ENCODE results near the gene HEBP1.
"Not testable (repeated sequence)": the region's sequence is repeated elsewhere in the genome, so short reads cannot be mapped to it uniquely, and the experiment has no call there.

HEBP1 gene

DNA sequence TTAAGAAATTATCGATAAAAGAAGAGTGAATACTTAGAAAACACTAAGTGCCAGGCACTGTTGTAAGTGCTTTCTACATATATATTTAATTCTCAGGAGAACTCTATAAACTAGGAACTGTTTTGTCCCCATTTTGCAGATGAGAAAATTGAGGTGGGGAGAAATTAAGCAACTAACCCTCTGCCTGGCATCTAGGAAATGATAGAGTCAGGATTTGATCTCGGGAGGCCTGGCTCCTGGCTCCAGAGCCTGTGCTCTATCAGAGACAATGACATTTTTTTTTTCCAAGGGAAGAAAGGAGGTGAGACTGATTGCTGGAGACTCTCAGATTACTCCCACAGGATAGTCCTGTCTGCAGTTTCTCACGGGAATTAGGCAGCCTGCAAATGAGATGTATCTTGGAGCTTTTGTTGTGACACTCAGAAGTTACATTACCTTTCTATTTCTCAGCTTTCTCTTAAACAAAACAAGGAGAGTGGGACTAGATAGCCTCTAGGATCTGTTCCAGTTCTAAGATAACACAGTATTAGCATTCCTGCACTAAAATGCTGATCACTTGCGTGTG is 42.7 kb upstream of the HEBP1 start:
- H3K27ac ChIP-seq: no peak overlapping the region
- ChIA-PET CTCF (no interaction called here), POLR2A (ENCODE audit: low non-redundant PET) (no interaction called here)
- TF ChIP-seq, protein P1, sequence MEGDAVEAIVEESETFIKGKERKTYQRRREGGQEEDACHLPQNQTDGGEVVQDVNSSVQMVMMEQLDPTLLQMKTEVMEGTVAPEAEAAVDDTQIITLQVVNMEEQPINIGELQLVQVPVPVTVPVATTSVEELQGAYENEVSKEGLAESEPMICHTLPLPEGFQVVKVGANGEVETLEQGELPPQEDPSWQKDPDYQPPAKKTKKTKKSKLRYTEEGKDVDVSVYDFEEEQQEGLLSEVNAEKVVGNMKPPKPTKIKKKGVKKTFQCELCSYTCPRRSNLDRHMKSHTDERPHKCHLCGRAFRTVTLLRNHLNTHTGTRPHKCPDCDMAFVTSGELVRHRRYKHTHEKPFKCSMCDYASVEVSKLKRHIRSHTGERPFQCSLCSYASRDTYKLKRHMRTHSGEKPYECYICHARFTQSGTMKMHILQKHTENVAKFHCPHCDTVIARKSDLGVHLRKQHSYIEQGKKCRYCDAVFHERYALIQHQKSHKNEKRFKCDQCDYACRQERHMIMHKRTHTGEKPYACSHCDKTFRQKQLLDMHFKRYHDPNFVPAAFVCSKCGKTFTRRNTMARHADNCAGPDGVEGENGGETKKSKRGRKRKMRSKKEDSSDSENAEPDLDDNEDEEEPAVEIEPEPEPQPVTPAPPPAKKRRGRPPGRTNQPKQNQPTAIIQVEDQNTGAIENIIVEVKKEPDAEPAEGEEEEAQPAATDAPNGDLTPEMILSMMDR (conservative IDR thresholded peaks at IDR 0.05; ENCODE audit: low read depth): no peak
- no peak for DNase-seq (ENCODE audit: low spot score)

DNA sequence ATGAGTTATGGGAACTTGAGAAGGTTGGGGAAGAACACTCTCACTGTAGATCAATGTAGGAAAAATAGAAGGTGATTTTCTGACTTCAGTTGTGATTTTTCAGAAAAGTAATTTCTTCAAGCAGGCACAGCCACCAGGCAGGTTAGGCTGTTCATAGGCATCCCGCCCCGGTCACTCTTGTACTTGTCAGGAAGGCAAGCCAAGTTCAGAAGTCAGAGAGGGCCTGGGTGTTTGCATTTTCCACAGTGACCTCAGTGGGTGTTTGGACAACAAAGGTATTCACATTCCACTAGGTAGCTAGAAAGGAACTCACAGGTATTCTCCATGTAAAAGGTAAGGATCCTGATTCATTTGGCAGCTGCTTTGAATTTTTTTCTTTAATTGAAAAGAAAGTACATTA is 41.2 kb upstream of the HEBP1 start:
- POLR2A ChIA-PET (ENCODE audit: low non-redundant PET): no interaction called here

DNA sequence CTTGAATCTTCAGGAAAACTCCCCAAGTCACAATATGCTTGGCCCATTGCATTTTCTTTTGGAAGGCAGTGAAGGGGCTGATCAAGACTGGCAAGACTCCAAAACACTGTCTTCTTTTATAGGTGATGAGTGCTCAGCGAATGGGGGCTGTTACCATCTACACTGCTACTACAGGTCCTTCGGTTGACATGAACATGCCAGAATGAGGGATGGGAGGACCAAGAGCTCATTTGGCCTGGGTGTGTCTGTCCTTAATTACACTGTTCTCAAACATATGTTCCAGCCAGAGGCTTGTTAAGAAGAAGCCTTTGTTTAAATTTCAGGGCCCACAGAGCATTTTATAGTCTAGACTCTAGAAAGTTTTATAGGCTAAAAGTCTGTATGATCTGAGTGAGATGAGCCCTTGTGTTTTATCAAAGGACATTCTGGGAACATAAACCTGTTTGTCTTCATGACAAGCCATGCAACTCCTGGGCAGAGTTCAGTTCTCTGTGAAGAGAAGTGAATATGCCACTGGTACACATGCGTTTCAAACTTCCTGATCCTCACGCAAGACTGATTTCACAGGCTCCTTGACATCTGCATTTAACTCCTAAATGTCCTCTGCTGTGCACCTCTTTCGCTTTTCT is 39.4 kb upstream of the HEBP1 start:
- POLR2A ChIA-PET (ENCODE audit: low non-redundant PET): no interaction called here
- CTCF ChIA-PET: interaction anchor here (0.6 kb wide), 1 partner anchor 34 kb away, joined by 3 read pairs; no protein-coding TSS in a partner anchor
- no peak for DNase-seq (ENCODE audit: low spot score)
- TF ChIP-seq, protein P1 (conservative IDR thresholded peaks at IDR 0.05; ENCODE audit: low read depth): no peak
- H3K27ac ChIP-seq: no peak overlapping the region

More for the DNA sequence above, 41.2 kb upstream of the HEBP1 start:
- no peak overlapping the region for H3K27ac ChIP-seq
- CTCF ChIA-PET: no interaction called here
- TF ChIP-seq, protein P1 (conservative IDR thresholded peaks at IDR 0.05; ENCODE audit: low read depth): no peak
- no peak for DNase-seq (ENCODE audit: low spot score)

DNA sequence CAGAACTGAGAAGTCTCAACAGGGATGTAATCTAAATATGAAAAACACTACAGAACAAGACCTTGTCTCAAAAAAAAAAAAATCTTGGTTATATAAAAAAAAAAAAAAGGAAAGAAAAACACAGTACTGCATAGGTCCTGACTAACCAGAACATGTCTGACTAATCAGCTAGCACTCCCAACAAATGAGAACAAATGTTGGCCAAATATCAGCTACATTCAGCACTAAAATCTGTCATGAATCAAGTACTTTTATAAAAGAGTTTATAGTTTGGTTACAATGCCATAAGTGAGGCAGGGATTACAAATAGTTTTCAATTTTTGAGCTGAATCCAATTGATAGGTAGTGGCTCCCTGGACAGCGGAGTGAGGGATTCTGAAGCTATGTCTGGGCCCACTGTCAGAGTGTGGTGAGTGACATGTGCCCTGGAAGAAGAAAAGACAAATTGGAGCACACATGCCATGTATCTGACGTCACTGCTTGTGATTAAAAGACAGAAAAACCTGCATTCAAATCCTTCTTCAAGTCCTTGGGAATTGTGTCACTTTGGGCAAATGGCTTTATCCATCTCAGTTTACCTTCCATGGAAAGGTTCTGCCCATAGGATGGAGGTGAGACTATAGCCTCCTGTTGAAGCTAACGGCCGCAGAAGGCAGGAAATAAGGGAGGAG is 38.6 kb upstream of the HEBP1 start:
- no peak overlapping the region for H3K27ac ChIP-seq
- no peak for DNase-seq (ENCODE audit: low spot score)
- CTCF ChIA-PET: interaction anchor here (0.6 to 0.7 kb wide), 2 partner anchors 46 to 179 kb away, joined by 3 to 4 read pairs; no protein-coding TSS in a partner anchor
- TF ChIP-seq, protein P1 (conservative IDR thresholded peaks at IDR 0.05; ENCODE audit: low read depth): no peak
- POLR2A ChIA-PET (ENCODE audit: low non-redundant PET): no interaction called here

DNA sequence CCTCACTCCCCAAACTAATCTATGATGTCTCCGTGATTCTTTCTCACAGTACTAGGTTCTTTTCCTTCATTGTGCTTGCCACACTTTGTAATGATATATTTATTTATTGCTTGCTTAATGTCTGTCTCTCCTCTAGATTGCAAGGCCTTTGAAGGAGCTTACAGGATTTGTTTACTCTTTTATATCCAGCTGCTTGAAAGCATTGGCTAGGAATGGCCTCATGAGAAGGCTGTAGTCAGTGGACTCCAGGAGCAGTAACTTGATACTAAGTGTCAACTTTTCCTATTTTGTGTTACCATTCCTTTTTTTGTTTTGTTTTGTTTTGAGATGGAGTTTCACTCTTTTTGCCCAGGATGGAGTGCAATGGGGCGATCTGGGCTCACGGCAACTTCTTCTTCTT is 36.8 kb upstream of the HEBP1 start:
- TF ChIP-seq, protein P1 (conservative IDR thresholded peaks at IDR 0.05; ENCODE audit: low read depth): no peak
- no peak for DNase-seq (ENCODE audit: low spot score)
- ChIA-PET POLR2A (ENCODE audit: low non-redundant PET) (no interaction called here), CTCF (no interaction called here)
- no peak overlapping the region for H3K27ac ChIP-seq

DNA sequence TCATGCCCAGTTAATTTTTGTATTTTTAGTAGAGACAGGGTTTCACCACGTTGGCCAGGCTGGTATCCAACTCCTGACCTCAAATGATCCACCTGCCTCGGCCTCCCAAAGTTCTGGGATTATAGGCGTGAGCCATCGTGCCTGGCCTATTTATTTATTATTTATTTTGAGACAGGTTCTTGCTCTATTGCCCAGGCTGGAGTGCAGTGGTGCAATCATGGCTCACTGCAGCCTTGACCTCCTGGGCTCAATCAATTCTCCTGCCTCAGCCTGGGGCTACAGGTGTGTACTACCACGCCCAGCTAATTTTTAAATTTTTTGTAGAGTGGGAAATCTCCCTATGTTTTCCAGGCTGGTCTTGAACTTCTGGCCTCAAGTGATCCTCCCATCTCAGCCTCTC is 35.3 kb upstream of the HEBP1 start:
- H3K27ac ChIP-seq; POLR2A ChIA-PET (ENCODE audit: low non-redundant PET); CTCF ChIA-PET; DNase-seq (ENCODE audit: low spot score): not testable (repeated sequence)

DNA sequence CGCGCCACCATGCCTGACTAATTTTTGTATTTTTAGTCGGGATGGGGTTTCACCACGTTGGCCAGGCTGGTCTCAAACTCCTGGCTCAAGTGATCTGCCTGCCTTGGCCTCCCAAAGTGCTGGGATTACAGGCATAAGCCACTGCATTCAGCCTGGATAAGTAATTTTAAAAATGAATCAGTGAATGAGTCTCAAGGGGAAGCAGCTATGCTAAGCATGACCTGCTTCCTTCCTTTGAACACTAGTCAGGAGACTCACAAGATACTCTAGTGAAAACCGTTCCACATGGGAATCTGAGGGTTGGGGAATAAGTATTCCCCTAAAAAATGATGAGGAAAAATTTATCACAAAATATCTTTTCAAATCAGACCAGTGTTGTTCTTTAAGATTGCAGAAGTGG is 33.4 kb upstream of the HEBP1 start:
- H3K27ac ChIP-seq: no peak overlapping the region
- ChIA-PET POLR2A (ENCODE audit: low non-redundant PET) (no interaction called here), CTCF (interaction anchor here (0.6 to 0.7 kb wide), 2 partner anchors 27 to 1749 kb away, joined by 3 read pairs; no protein-coding TSS in a partner anchor)
- TF ChIP-seq, protein P1 (conservative IDR thresholded peaks at IDR 0.05; ENCODE audit: low read depth): no peak
- no peak for DNase-seq (ENCODE audit: low spot score)

All from RWPE1 (cell line).